Peyer's patch (tissue), 4 donors: ENCODE results near the gene KRT14.
"Not testable (repeated sequence)": the region's sequence is repeated elsewhere in the genome, so short reads cannot be mapped to it uniquely, and the experiment has no call there.

Experiments
- CTCF ChIP-seq, 6 experiments: fragments of 450-650 bp in 4 of 6; fragments of 200-600 bp in 2 of 6; sonication (generic) in 1 of 6; IDR thresholded peaks; one replicate each; pipeline ENCODE4 v1.5.1; 2017 to 2019; ENCODE audit warnings: antibody characterized with exemption in 6 of 6, mild to moderate bottlenecking in 3 of 6, moderate library complexity in 1 of 6
- POLR2A ChIP-seq, 2 donors: fragments of 450-650 bp; IDR thresholded peaks; one replicate each; pipeline ENCODE4 v1.5.1; 2017; ENCODE audit warnings: antibody characterized with exemption in 2 of 2, mild to moderate bottlenecking in 2 of 2, moderate library complexity in 2 of 2

- not testable (repeated sequence) for TF ChIP-seq CTCF, POLR2A (IDR thresholded peaks at IDR 0.05)
These were observed 4.4 kb downstream of the KRT14 start for GRCh38 chr17:41582061-41582968.
